Right ventricle myocardium inferior (tissue), 1 donor: Measurements from ENCODE around the gene TMEM215. TPM values are rescaled to one million over a fixed set of nuclear protein-coding genes. Genes with fewer than 3 reads are reported as not detected.

Experiments
- ATAC-seq: fragments of 200-7000 bp; cut with Tn5 transposase; one replicate; pipeline ENCODE4 v1.9.1; 2020; ENCODE audit warnings: mild to moderate bottlenecking, moderate library complexity
- DNase-seq: peaks from one replicate; pipeline ENCODE4 v3.0.0; 2021; ENCODE audit errors: missing footprints
- intact Hi-C: fragments of 100-400 bp; cut with DNase I; formaldehyde crosslinking; loops from one replicate; pipeline ENCODE4 v1.11.0; 2022
- total RNA-seq: library from RNA; stranded (reverse); fragmentation: NEBNext Ultra II Directional; extraction: Animal tissue kit (Norgen Biotek cat#: 25700); gene quantifications from one replicate; pipeline ENCODE4 v1.2.1, GENCODE V29; 2021
- donor health status: DM: no; HTN: yes; CAD: no; lungs with severe emphysema.

The TMEM215 gene
- total RNA-seq, 1 donor from 2014 or later, result not detected

DNA sequence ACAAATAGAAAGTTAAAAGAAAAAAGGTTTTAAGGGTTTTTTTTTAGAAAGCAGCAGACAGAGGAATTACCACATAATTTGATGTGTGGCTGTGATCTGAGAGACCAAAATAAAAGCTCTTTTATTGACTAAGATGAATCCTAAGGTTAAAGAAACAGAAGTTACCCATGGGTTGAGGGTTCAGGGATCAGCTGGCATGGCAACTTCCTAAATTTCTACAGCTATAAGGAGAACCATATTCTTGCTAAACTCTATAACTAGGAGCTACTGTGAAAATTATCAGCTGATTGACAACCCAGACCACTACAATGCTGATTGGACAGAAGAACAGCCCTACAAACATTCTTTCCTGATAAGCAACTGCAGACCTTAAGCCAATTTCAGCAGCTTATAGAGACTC is 40.2 kb downstream of the TMEM215 start:
- ATAC-seq, result no peak
- no peak for DNase-seq
- intact Hi-C loops, result no loop called here

DNA sequence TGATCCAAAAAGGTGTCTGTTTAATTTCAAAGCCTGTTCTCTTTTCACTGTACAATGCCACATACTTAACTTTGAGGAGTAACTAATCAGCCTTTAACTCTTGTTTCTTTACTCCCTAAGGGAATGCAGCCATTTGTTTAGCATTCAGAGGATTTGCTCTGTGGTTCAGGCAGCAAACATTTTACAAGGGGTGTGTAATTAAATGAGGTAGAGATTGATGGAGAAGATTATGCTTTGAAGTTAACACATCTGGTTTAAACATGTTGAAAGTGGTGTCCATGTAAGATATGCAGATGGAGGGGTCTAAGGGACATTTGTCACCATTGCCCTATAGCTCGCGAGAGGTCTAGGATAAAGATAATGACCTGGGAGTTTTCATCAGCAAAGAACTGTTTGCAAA is 41.9 kb downstream of the TMEM215 start:
- intact Hi-C loops, result no loop called here
- DNase-seq, result no peak
- no peak for ATAC-seq

GRCh38 chr9:32828861-32829260 is 45.5 kb downstream of the TMEM215 start:
- intact Hi-C loops, result no loop called here
- DNase-seq, result no peak
- no peak for ATAC-seq

- intact Hi-C loops, result no loop called here
Measured at GRCh38 chr9:32832346-32832745, 49.0 kb downstream of the TMEM215 start.

More at GRCh38 chr9:32832346-32832745, 49.0 kb downstream of the TMEM215 start:
- ATAC-seq, result no peak
- no peak for DNase-seq

Other genes starting within 250 kb of the TMEM215 start
- 12.5 TPM for gene SMIM27, start 231.2 kb upstream of the TMEM215 start, total RNA-seq
- 8.7 TPM for gene TOPORS, start 231.0 kb upstream of the TMEM215 start, total RNA-seq
- 192 TPM for gene NDUFB6, start 210.4 kb upstream of the TMEM215 start, total RNA-seq
- gene TAF1L, start 147.9 kb upstream of the TMEM215 start, total RNA-seq, result not detected
- gene APTX, start 218.1 kb downstream of the TMEM215 start, total RNA-seq, result 12.2 TPM
- 82.3 TPM for gene DNAJA1, start 241.7 kb downstream of the TMEM215 start, total RNA-seq